Brain microvascular endothelial cell (primary cell): ENCODE results near the gene EYS.
"Not testable (repeated sequence)": the region's sequence is repeated elsewhere in the genome, so short reads cannot be mapped to it uniquely, and the experiment has no call there.

Source experiments
- DNase-seq: peaks from one replicate; pipeline ENCODE4 v3.0.0-alpha.2; 2020
- H3K27ac ChIP-seq: fragments of 250-450 bp; sonication (Bioruptor Pico); 2 replicates; pipeline ENCODE4 v1.5.1; 2020; ENCODE audit warnings: mild to moderate bottlenecking, moderate library complexity
- H3K27me3 ChIP-seq: fragments of 250-450 bp; sonication (Bioruptor Pico); replicated peaks from 2 replicates; pipeline ENCODE4 v1.5.1; 2020; ENCODE audit warnings: mild to moderate bottlenecking
- H3K36me3 ChIP-seq: fragments of 250-450 bp; sonication (Bioruptor Pico); replicated peaks from 2 replicates; pipeline ENCODE4 v1.5.1; 2020; ENCODE audit warnings: mild to moderate bottlenecking
- H3K4me3 ChIP-seq: 2 replicates; pipeline ENCODE4 v1.5.1; 2011; ENCODE audit warnings: low read depth, mild to moderate bottlenecking, control low read depth, low read length, moderate library complexity
- in situ Hi-C: cut with HindIII; loops from 2 replicates; pipeline ENCODE4 v1.10.0; 2017; ENCODE audit warnings: low sequenced_read_pairs, low pct_ligation_motif_present
- TF ChIP-seq, protein P1 (sequence below): IDR thresholded peaks from 2 replicates; pipeline ENCODE4 v1.5.1; 2011; ENCODE audit warnings: low read depth, mild to moderate bottlenecking, moderate library complexity, low read length, control low read depth, inconsistent platforms; ENCODE audit errors: missing control alignments

The EYS gene

DNA sequence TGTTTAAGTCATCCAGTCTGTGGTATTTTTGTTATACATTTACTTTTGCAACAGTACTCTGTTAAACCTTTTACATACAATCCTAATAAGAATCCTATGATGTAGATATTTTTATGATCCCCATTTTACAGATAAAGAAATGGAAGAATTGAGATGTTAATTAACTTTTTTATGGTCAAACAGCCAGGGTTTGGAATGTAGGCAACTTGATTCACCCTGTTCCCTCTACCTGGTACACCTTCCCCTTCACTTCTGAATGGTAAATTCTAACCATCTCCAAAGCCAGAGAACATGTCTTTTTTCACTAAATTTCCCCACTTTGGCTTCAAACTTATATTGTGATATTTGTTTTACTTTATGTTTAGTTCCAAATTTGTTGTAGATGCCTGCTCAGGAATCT, 1771.3 kb downstream of the EYS start:
- Histone ChIP-seq H3K27me3 (no peaks in the 10 kb centered on the region), H3K27ac (no peak overlapping the region), H3K4me3 (no peak overlapping the region), H3K36me3 (no peaks in the 10 kb centered on the region)
- TF ChIP-seq, protein P1, sequence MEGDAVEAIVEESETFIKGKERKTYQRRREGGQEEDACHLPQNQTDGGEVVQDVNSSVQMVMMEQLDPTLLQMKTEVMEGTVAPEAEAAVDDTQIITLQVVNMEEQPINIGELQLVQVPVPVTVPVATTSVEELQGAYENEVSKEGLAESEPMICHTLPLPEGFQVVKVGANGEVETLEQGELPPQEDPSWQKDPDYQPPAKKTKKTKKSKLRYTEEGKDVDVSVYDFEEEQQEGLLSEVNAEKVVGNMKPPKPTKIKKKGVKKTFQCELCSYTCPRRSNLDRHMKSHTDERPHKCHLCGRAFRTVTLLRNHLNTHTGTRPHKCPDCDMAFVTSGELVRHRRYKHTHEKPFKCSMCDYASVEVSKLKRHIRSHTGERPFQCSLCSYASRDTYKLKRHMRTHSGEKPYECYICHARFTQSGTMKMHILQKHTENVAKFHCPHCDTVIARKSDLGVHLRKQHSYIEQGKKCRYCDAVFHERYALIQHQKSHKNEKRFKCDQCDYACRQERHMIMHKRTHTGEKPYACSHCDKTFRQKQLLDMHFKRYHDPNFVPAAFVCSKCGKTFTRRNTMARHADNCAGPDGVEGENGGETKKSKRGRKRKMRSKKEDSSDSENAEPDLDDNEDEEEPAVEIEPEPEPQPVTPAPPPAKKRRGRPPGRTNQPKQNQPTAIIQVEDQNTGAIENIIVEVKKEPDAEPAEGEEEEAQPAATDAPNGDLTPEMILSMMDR, result no peak
- in situ Hi-C loops, result no loop called here
- no peak for DNase-seq

DNA sequence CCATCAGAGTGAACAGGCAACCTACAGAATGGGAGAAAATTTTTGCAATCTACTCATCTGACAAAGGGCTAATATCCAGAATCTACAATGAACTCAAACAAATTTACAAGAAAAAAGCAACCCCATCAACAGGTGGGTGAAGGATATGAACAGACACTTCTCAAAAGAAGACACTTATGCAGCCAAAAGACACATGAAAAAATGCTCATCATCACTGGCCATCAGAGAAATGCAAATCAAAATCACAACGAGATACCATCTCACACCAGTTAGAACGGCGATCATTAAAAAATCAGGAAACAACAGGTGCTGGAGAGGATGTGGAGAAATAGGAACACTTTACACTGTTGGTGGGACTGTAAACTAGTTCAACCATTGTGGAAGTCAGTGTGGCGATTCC, 1773.1 kb downstream of the EYS start:
- H3K27ac ChIP-seq, H3K27me3 ChIP-seq, H3K4me3 ChIP-seq, DNase-seq, in situ Hi-C loops, H3K36me3 ChIP-seq: not testable (repeated sequence)

DNA sequence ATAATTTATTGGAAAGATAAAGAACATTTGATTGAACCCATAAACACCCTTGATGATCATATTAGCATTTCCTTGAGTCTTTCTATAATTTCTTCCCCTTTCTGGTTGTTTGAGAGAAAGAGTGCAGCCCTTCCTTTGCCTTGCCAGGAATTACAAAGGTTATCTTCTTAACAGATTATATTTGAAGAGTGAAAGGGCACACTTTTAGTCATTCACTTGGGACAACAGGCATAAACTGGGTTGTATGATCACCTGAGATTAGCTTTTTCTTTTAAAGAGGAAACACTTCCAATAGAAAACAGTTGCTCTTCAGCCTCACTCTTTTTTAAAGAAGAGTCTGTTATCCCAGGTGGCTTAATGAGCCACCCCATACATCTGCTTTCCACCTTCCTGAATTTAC, 1776.2 kb downstream of the EYS start:
- in situ Hi-C loops, result no loop called here
- no peak overlapping the region for H3K4me3 ChIP-seq
- no peak for DNase-seq
- TF ChIP-seq, protein P1, result no peak
- no peaks in the 10 kb centered on the region for H3K36me3 ChIP-seq
- H3K27me3 ChIP-seq, result no peaks in the 10 kb centered on the region
- no peak overlapping the region for H3K27ac ChIP-seq

DNA sequence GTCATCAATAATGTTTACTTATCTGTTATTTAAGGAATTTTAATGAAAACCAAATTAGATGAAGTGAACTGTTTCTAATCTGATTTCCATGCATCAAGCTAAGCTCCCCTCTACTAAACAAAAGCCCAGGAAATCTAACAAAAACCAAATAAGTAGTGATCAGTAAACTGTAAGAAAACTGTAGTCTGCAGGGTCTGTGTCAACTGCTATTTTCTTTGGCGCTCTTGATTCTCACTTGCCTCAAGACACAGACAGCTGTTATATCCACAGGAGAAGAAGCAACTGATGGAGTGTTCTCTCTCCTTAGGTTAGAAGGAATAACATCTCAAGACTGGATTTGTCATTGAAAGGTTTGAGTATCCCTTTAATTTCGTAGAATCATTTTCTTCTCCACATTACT, 1777.9 kb downstream of the EYS start:
- in situ Hi-C loops, result no loop called here
- no peak overlapping the region for H3K27ac ChIP-seq
- DNase-seq, result no peak
- no peak overlapping the region for H3K4me3 ChIP-seq
- no peaks in the 10 kb centered on the region for H3K36me3 ChIP-seq
- H3K27me3 ChIP-seq, result no peaks in the 10 kb centered on the region
- TF ChIP-seq, protein P1, result no peak

GRCh38 chr6:63928613-63929012, 1778.4 kb downstream of the EYS start:
- TF ChIP-seq, protein P1, result no peak
- Histone ChIP-seq H3K27ac (no peak overlapping the region), H3K27me3 (no peaks in the 10 kb centered on the region), H3K36me3 (no peaks in the 10 kb centered on the region), H3K4me3 (no peak overlapping the region)
- in situ Hi-C loops, result no loop called here
- DNase-seq, result no peak

DNA sequence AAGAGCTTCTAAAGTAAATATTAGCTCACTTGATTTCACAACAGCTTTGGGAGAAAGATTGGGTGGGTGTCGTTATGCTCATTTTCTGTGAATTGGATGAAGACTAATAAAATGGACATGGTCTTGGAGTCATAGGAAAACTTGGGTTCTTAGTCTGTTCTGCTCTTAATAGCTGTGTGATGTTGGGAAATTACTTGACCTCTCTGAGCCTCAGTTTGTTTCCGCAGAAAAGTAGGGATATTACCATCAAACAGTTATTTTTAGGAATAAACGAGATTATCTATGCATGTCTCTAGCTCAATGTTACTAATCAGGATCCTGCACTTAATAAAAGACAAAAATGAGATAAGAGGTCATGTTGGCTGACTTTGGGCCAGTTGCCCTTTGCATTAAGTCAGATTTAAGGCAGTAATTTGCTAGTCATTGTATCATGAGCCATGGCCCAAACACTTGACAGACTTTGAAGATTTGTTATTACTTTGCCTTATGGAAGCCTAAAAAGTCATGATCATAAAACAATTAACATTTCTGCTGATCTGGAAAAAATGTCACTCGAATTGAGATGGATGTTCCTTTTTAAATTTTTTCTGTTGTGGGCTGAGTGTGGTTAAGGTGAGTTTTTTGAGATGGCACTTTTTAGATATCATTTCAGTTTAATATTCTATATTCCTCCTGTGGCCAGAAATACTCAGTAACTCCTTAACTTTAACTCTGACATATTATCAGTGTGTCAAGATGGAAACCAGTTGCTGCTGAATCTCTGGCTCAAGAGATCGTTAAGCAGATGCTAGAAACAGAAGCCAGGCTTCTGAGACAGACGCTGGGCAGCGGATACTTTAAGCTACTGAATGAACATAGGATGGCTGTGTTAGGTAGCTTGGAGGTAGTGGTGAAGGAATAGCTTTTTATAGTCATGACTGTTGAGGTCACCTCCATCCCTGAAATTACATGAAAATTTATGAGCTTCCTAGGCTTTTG, 1779.8 kb downstream of the EYS start:
- no peak for DNase-seq
- H3K36me3 ChIP-seq, result no peaks in the 10 kb centered on the region
- in situ Hi-C loops, result no loop called here
- TF ChIP-seq, protein P1, result no peak
- H3K4me3 ChIP-seq, result no peak overlapping the region
- no peaks in the 10 kb centered on the region for H3K27me3 ChIP-seq
- H3K27ac ChIP-seq, result no peak overlapping the region
